NB4 (cell line): Measurements from ENCODE around the gene NOS1.

Experiments used
- MYC ChIP-seq: IDR thresholded peaks from 2 replicates; pipeline ENCODE4 v1.6.1; 2011; ENCODE audit warnings: low read depth, low read length
- POLR2A ChIP-seq: IDR thresholded peaks from 2 replicates; pipeline ENCODE4 v1.6.1; 2011; ENCODE audit warnings: mild to moderate bottlenecking; ENCODE audit not compliant: insufficient read length; ENCODE audit errors: extremely low read depth
- TF ChIP-seq, protein P1 (sequence below): IDR thresholded peaks from one replicate; pipeline ENCODE4 v1.5.1; 2012; ENCODE audit warnings: low read depth, low read length
- TF ChIP-seq, protein P2 (sequence below): IDR thresholded peaks from 2 replicates; pipeline ENCODE4 v1.6.1; 2011; ENCODE audit warnings: low read depth, low read length

DNA sequence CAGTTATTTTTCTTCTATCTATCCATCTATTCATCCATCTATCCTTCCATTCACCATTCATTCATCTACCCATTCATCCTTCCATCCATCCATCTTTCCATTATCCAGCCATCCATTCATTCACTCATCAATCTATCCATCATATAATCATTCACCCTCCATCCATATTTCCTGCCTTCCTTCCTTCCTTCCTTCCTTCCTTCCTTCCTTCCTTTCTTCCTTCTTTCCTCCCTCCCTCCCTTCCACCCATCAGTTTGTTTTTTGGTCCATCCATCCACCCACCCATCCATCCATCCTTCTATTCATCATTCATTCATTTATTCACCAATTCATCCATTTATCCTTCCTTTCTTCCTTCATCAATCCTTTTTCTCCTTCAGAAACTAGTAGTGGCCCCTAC is 34.3 kb upstream of the NOS1 start:
- TF ChIP-seq, protein P1, sequence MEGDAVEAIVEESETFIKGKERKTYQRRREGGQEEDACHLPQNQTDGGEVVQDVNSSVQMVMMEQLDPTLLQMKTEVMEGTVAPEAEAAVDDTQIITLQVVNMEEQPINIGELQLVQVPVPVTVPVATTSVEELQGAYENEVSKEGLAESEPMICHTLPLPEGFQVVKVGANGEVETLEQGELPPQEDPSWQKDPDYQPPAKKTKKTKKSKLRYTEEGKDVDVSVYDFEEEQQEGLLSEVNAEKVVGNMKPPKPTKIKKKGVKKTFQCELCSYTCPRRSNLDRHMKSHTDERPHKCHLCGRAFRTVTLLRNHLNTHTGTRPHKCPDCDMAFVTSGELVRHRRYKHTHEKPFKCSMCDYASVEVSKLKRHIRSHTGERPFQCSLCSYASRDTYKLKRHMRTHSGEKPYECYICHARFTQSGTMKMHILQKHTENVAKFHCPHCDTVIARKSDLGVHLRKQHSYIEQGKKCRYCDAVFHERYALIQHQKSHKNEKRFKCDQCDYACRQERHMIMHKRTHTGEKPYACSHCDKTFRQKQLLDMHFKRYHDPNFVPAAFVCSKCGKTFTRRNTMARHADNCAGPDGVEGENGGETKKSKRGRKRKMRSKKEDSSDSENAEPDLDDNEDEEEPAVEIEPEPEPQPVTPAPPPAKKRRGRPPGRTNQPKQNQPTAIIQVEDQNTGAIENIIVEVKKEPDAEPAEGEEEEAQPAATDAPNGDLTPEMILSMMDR: no peak
- TF ChIP-seq POLR2A (no peak), MYC (no peak)
- TF ChIP-seq, protein P2, sequence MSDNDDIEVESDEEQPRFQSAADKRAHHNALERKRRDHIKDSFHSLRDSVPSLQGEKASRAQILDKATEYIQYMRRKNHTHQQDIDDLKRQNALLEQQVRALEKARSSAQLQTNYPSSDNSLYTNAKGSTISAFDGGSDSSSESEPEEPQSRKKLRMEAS: no peak
